ENCODE measurements around the gene TENT5D. TPM values are rescaled to one million over a fixed set of nuclear protein-coding genes. Genes with fewer than 3 reads are reported as not detected.
A peak's percentile ranks its signal among the peaks of the same experiment; 100 is the strongest.

Gene TENT5D
- total RNA-seq, 1 experiment from 2014 or later, result not detected

- Mint-ChIP-seq H3K27me3 (ENCODE audit: unreplicated experiment) (no peaks in the 10 kb centered on the region), H3K4me3 (ENCODE audit: low read depth, unreplicated experiment) (no peak overlapping the region), H3K27ac (ENCODE audit: unreplicated experiment) (peak overlapping the region; percentile 35), H3K4me1 (ENCODE audit: low read depth, unreplicated experiment) (no peaks in the 10 kb centered on the region), H3K36me3 (ENCODE audit: insufficient read depth, unreplicated experiment) (no peaks in the 10 kb centered on the region), H3K9me3 (ENCODE audit: low read depth, unreplicated experiment) (peaks cover 4% of the 10 kb centered on the region)
- peak; percentile 22 for DNase-seq
- CTCF ChIA-PET, result interaction anchor here (0.6 to 1.0 kb wide), 2 partner anchors 9 to 59 kb away, joined by 3 read pairs; no protein-coding TSS in a partner anchor
- TF ChIP-seq CTCF (IDR thresholded peaks at IDR 0.05; ENCODE audit: unreplicated experiment), result no peak
- intact Hi-C loops (cut with micrococcal nuclease; ENCODE audit: unreplicated experiment), result no loop called here
- BruUV-seq (replicated peaks), result no TSS peak
Measured at GRCh38 chrX:80423744-80424143, 3.5 kb downstream of the TENT5D start.

GRCh38 chrX:80430826-80431504, 10.7 kb downstream of the TENT5D start:
- H3K27me3 Mint-ChIP-seq (ENCODE audit: unreplicated experiment), result no peaks in the 10 kb centered on the region
- H3K4me1 Mint-ChIP-seq (ENCODE audit: low read depth, unreplicated experiment), result no peaks in the 10 kb centered on the region
- no peak overlapping the region for H3K4me3 Mint-ChIP-seq (ENCODE audit: low read depth, unreplicated experiment)
- no TSS peak for BruUV-seq (replicated peaks)
- CTCF ChIA-PET, result no interaction called here
- no peak for TF ChIP-seq CTCF (IDR thresholded peaks at IDR 0.05; ENCODE audit: unreplicated experiment)
- H3K9me3 Mint-ChIP-seq (ENCODE audit: low read depth, unreplicated experiment), result peaks cover 7% of the 10 kb centered on the region
- intact Hi-C loops (cut with micrococcal nuclease; ENCODE audit: unreplicated experiment), result loop anchor here (2.0 kb wide), 1 partner anchor 148 kb away; no protein-coding TSS in a partner anchor
- no peaks in the 10 kb centered on the region for H3K36me3 Mint-ChIP-seq (ENCODE audit: insufficient read depth, unreplicated experiment)
- no peak for DNase-seq
- H3K27ac Mint-ChIP-seq (ENCODE audit: unreplicated experiment), result no peak overlapping the region

- Mint-ChIP-seq H3K36me3 (ENCODE audit: insufficient read depth, unreplicated experiment) (no peaks in the 10 kb centered on the region), H3K4me3 (ENCODE audit: low read depth, unreplicated experiment) (no peak overlapping the region), H3K9me3 (ENCODE audit: low read depth, unreplicated experiment) (peaks cover 7% of the 10 kb centered on the region), H3K4me1 (ENCODE audit: low read depth, unreplicated experiment) (no peaks in the 10 kb centered on the region), H3K27ac (ENCODE audit: unreplicated experiment) (no peak overlapping the region), H3K27me3 (ENCODE audit: unreplicated experiment) (no peaks in the 10 kb centered on the region)
- no peak for DNase-seq
- intact Hi-C loops (cut with micrococcal nuclease; ENCODE audit: unreplicated experiment), result loop anchor here (2.0 kb wide), 1 partner anchor 147 kb away; no protein-coding TSS in a partner anchor
- no peak for TF ChIP-seq CTCF (IDR thresholded peaks at IDR 0.05; ENCODE audit: unreplicated experiment)
- no TSS peak for BruUV-seq (replicated peaks)
- CTCF ChIA-PET, result no interaction called here
Measured at GRCh38 chrX:80431505-80431832, 11.2 kb downstream of the TENT5D start.

GRCh38 chrX:80432441-80432840, 12.2 kb downstream of the TENT5D start:
- no peaks in the 10 kb centered on the region for H3K36me3 Mint-ChIP-seq (ENCODE audit: insufficient read depth, unreplicated experiment)
- intact Hi-C loops (cut with micrococcal nuclease; ENCODE audit: unreplicated experiment), result no loop called here
- no peak for TF ChIP-seq CTCF (IDR thresholded peaks at IDR 0.05; ENCODE audit: unreplicated experiment)

More at GRCh38 chrX:80432441-80432840, 12.2 kb downstream of the TENT5D start:
- BruUV-seq (replicated peaks), result no TSS peak
- no peak for DNase-seq
- H3K27me3 Mint-ChIP-seq (ENCODE audit: unreplicated experiment), result no peaks in the 10 kb centered on the region
- no peak overlapping the region for H3K4me3 Mint-ChIP-seq (ENCODE audit: low read depth, unreplicated experiment)
- peaks cover 5% of the 10 kb centered on the region for H3K9me3 Mint-ChIP-seq (ENCODE audit: low read depth, unreplicated experiment)
- CTCF ChIA-PET, result interaction anchor here (0.6 to 0.8 kb wide), 2 partner anchors 9 to 377 kb away, joined by 3 to 4 read pairs; partner anchors contain the start of gene BRWD3
- peak overlapping the region; percentile 78 for H3K27ac Mint-ChIP-seq (ENCODE audit: unreplicated experiment)
- H3K4me1 Mint-ChIP-seq (ENCODE audit: low read depth, unreplicated experiment), result no peaks in the 10 kb centered on the region
